HEK293 (cell line): ENCODE data around the gene C12orf57.

Source experiments
- CTCF ChIP-seq: fragments of 450-650 bp; formaldehyde crosslinking; IDR thresholded peaks from 2 replicates; pipeline ENCODE4 v1.5.1; 2016; ENCODE audit warnings: missing biosample characterization, missing genetic modification characterization
- GLIS1 ChIP-seq: fragments of 450-650 bp; formaldehyde crosslinking; IDR thresholded peaks from 2 replicates; pipeline ENCODE4 v1.5.1; 2016; ENCODE audit warnings: missing biosample characterization, missing genetic modification characterization
- KLF17 ChIP-seq: fragments of 450-650 bp; formaldehyde crosslinking; IDR thresholded peaks from 2 replicates; pipeline ENCODE4 v1.5.1; 2016; ENCODE audit warnings: missing biosample characterization, missing genetic modification characterization
- MYNN ChIP-seq: fragments of 450-650 bp; formaldehyde crosslinking; IDR thresholded peaks from 2 replicates; pipeline ENCODE4 v1.5.1; 2016; ENCODE audit warnings: missing biosample characterization, missing genetic modification characterization, borderline replicate concordance
- SP3 ChIP-seq: fragments of 450-650 bp; formaldehyde crosslinking; IDR thresholded peaks from 2 replicates; pipeline ENCODE4 v1.5.1; 2016; ENCODE audit warnings: missing biosample characterization, missing genetic modification characterization
- SP7 ChIP-seq: fragments of 450-650 bp; formaldehyde crosslinking; IDR thresholded peaks from 2 replicates; pipeline ENCODE4 v1.5.1; 2016; ENCODE audit warnings: missing biosample characterization, missing genetic modification characterization
- ZNF132 ChIP-seq: fragments of 450-650 bp; formaldehyde crosslinking; IDR thresholded peaks from 2 replicates; pipeline ENCODE4 v1.5.1; 2017; ENCODE audit warnings: missing biosample characterization, missing genetic modification characterization, borderline replicate concordance
- ZNF280D ChIP-seq: fragments of 450-650 bp; formaldehyde crosslinking; IDR thresholded peaks from 2 replicates; pipeline ENCODE4 v1.5.1; 2016; ENCODE audit warnings: missing biosample characterization, missing genetic modification characterization
- ZNF394 ChIP-seq: fragments of 450-650 bp; formaldehyde crosslinking; IDR thresholded peaks from 2 replicates; pipeline ENCODE4 v1.5.1; 2016; ENCODE audit warnings: missing biosample characterization, missing genetic modification characterization, mild to moderate bottlenecking, moderate library complexity, borderline replicate concordance
- ZNF529 ChIP-seq: fragments of 450-650 bp; formaldehyde crosslinking; IDR thresholded peaks from 2 replicates; pipeline ENCODE4 v1.5.1; 2017; ENCODE audit warnings: missing genetic modification characterization, missing biosample characterization; ENCODE audit not compliant: insufficient replicate concordance
- ZNF645 ChIP-seq: fragments of 450-650 bp; formaldehyde crosslinking; IDR thresholded peaks from 2 replicates; pipeline ENCODE4; 2016; ENCODE audit warnings: missing biosample characterization, missing genetic modification characterization
- ZNF792 ChIP-seq: fragments of 450-650 bp; formaldehyde crosslinking; IDR thresholded peaks from 2 replicates; pipeline ENCODE4 v1.5.1; 2016; ENCODE audit warnings: missing biosample characterization, missing genetic modification characterization
- ZSCAN5A ChIP-seq: fragments of 450-650 bp; formaldehyde crosslinking; IDR thresholded peaks from 2 replicates; pipeline ENCODE4 v1.5.1; 2016; ENCODE audit warnings: missing biosample characterization, missing genetic modification characterization
- TF ChIP-seq, protein P1 (sequence below): fragments of 450-650 bp; formaldehyde crosslinking; IDR thresholded peaks from 2 replicates; pipeline ENCODE4 v1.5.1; 2016; ENCODE audit warnings: missing biosample characterization, missing genetic modification characterization, borderline replicate concordance
- TF ChIP-seq, protein P2 (sequence below): fragments of 450-650 bp; formaldehyde crosslinking; IDR thresholded peaks from 2 replicates; pipeline ENCODE4 v1.5.1; 2016; ENCODE audit warnings: missing biosample characterization, missing genetic modification characterization
- TF ChIP-seq, protein P3 (sequence below): fragments of 450-650 bp; formaldehyde crosslinking; IDR thresholded peaks from 2 replicates; pipeline ENCODE4 v1.5.1; 2017; ENCODE audit warnings: missing biosample characterization, missing genetic modification characterization
- TF ChIP-seq, protein P4 (sequence below): fragments of 450-650 bp; formaldehyde crosslinking; IDR thresholded peaks from 2 replicates; pipeline ENCODE4 v1.5.1; 2017; ENCODE audit warnings: missing biosample characterization, missing genetic modification characterization

Gene C12orf57

DNA sequence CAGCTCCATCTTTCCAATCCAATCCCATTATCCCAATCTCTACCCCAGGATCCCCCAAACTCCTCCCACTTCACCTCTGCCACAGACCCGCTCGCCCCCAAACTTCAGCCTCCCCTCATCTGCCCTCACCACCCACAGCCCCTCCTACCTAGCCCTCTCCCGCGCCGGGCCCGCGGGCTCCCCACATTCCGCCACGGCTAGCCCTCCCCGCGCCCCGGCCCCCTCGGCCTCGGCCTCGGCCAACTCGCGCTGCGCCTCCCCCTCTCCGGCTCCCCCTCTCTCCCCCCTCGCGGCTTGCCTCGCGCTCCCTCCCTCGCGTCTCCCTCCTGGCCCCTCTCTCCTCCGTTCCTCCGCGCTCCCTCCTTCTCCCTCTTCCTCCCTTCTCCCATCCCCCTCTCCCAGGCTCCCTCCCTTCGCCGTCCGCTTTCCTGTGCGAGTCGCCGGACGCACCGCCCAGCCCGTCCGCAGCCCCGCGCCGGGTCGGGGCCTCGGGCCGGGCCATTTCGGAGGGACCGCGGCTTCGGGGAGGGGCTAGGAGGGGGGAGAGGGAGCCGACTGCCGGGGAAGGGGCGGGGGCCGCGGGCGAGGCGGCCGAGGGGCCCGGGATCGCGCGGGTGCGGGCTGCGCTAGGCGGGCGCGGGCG lies 16.3 kb upstream of the C12orf57 start, which contains the start of gene ATN1 (continued):
- TF ChIP-seq KLF17 (tag by site-specific recombination) (peak; percentile 94; the same call in 1 of the 2 replicates), ZNF792 (tag by site-specific recombination) (0 out of 2 replicates have a peak, but pooled peaks have one; percentile 9), CTCF (tag by site-specific recombination) (0 out of 2 replicates have a peak, but pooled peaks have one; percentile 38), ZNF529 (tag by site-specific recombination) (no peak), ZNF394 (tag by site-specific recombination) (no peak), ZNF132 (tag by site-specific recombination) (no peak), GLIS1 (peak; percentile 89), ZNF645 (no peak), SP7 (0 out of 2 replicates have a peak, but pooled peaks have one; percentile 58), MYNN (tag by site-specific recombination) (no peak), SP3 (tag by site-specific recombination) (peak; percentile 79), ZNF280D (tag by site-specific recombination) (no peak), ZSCAN5A (tag by site-specific recombination) (peak; percentile 44)
- TF ChIP-seq, protein P1, sequence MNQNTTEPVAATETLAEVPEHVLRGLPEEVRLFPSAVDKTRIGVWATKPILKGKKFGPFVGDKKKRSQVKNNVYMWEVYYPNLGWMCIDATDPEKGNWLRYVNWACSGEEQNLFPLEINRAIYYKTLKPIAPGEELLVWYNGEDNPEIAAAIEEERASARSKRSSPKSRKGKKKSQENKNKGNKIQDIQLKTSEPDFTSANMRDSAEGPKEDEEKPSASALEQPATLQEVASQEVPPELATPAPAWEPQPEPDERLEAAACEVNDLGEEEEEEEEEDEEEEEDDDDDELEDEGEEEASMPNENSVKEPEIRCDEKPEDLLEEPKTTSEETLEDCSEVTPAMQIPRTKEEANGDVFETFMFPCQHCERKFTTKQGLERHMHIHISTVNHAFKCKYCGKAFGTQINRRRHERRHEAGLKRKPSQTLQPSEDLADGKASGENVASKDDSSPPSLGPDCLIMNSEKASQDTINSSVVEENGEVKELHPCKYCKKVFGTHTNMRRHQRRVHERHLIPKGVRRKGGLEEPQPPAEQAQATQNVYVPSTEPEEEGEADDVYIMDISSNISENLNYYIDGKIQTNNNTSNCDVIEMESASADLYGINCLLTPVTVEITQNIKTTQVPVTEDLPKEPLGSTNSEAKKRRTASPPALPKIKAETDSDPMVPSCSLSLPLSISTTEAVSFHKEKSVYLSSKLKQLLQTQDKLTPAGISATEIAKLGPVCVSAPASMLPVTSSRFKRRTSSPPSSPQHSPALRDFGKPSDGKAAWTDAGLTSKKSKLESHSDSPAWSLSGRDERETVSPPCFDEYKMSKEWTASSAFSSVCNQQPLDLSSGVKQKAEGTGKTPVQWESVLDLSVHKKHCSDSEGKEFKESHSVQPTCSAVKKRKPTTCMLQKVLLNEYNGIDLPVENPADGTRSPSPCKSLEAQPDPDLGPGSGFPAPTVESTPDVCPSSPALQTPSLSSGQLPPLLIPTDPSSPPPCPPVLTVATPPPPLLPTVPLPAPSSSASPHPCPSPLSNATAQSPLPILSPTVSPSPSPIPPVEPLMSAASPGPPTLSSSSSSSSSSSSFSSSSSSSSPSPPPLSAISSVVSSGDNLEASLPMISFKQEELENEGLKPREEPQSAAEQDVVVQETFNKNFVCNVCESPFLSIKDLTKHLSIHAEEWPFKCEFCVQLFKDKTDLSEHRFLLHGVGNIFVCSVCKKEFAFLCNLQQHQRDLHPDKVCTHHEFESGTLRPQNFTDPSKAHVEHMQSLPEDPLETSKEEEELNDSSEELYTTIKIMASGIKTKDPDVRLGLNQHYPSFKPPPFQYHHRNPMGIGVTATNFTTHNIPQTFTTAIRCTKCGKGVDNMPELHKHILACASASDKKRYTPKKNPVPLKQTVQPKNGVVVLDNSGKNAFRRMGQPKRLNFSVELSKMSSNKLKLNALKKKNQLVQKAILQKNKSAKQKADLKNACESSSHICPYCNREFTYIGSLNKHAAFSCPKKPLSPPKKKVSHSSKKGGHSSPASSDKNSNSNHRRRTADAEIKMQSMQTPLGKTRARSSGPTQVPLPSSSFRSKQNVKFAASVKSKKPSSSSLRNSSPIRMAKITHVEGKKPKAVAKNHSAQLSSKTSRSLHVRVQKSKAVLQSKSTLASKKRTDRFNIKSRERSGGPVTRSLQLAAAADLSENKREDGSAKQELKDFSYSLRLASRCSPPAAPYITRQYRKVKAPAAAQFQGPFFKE (tag by site-specific recombination), result peak; percentile 94
- TF ChIP-seq, protein P2, sequence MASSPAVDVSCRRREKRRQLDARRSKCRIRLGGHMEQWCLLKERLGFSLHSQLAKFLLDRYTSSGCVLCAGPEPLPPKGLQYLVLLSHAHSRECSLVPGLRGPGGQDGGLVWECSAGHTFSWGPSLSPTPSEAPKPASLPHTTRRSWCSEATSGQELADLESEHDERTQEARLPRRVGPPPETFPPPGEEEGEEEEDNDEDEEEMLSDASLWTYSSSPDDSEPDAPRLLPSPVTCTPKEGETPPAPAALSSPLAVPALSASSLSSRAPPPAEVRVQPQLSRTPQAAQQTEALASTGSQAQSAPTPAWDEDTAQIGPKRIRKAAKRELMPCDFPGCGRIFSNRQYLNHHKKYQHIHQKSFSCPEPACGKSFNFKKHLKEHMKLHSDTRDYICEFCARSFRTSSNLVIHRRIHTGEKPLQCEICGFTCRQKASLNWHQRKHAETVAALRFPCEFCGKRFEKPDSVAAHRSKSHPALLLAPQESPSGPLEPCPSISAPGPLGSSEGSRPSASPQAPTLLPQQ (tag by site-specific recombination), result peak; percentile 81
- TF ChIP-seq, protein P3, sequence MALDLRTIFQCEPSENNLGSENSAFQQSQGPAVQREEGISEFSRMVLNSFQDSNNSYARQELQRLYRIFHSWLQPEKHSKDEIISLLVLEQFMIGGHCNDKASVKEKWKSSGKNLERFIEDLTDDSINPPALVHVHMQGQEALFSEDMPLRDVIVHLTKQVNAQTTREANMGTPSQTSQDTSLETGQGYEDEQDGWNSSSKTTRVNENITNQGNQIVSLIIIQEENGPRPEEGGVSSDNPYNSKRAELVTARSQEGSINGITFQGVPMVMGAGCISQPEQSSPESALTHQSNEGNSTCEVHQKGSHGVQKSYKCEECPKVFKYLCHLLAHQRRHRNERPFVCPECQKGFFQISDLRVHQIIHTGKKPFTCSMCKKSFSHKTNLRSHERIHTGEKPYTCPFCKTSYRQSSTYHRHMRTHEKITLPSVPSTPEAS (tag by site-specific recombination), result no peak
- TF ChIP-seq, protein P4, sequence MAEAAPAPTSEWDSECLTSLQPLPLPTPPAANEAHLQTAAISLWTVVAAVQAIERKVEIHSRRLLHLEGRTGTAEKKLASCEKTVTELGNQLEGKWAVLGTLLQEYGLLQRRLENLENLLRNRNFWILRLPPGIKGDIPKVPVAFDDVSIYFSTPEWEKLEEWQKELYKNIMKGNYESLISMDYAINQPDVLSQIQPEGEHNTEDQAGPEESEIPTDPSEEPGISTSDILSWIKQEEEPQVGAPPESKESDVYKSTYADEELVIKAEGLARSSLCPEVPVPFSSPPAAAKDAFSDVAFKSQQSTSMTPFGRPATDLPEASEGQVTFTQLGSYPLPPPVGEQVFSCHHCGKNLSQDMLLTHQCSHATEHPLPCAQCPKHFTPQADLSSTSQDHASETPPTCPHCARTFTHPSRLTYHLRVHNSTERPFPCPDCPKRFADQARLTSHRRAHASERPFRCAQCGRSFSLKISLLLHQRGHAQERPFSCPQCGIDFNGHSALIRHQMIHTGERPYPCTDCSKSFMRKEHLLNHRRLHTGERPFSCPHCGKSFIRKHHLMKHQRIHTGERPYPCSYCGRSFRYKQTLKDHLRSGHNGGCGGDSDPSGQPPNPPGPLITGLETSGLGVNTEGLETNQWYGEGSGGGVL (tag by site-specific recombination), result peak; percentile 100
